Dermis microvascular lymphatic vessel endothelial cell (primary cell): ENCODE measurements around the gene ODAD3. TPM values are rescaled to one million over a fixed set of nuclear protein-coding genes. Genes with fewer than 3 reads are reported as not detected.
"Not testable (repeated sequence)": the region's sequence is repeated elsewhere in the genome, so short reads cannot be mapped to it uniquely, and the experiment has no call there.

Experiments
- DNase-seq, 2 donors: peaks; one replicate each; pipeline versions ENCODE4 v3.0.0 to v3.0.0-alpha.2; 2010; ENCODE audit warnings: low read depth in 2 of 2
- total RNA-seq: library from RNA; depleted of rRNA; stranded (reverse); fragments of >200 nt; gene quantifications from 2 replicates; pipeline ENCODE4 v1.2.1, GENCODE V29; 2014

ODAD3 gene
- total RNA-seq, 1 donor from 2014 or later: under 0.01 TPM

DNA sequence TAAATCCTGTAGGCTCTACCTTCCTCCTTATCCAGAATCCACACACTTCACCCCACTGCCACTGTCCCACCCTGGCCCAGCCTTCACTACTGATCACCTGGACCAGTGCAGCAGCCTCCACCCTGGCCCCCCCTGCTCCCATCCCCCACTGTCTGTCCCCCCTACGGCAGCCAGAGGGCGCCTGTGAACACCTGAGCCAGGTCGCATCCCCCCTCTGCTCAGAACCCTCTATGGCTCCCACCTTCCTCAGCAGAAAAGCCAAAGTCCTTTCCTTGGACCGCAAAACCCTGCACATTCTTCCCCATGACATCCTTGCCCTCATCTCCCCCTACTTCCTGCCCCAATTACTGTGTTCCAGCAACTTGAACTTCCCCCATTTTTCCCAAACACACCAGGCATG lies 25.3 kb upstream of the ODAD3 start:
- no peak for DNase-seq

DNA sequence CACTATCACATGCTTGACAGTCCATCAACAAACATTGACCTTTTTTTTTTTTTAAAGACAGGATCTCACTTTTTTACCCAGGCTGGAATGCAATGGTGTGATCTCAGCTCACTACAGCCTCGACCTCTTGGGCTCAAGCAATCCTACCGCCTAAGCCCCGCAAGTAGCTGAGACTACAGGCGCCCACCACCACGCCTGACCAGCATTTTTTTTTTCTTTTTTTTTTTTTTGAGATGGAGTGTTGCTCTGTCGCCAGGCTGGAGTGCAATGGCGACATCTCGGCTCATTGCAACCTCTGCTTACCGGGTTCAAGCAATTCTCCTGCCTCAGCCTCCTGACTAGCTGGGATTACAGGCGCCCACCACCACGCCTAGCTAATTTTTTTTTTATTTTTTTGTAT lies 24.0 kb upstream of the ODAD3 start:
- not testable (repeated sequence) for DNase-seq

DNA sequence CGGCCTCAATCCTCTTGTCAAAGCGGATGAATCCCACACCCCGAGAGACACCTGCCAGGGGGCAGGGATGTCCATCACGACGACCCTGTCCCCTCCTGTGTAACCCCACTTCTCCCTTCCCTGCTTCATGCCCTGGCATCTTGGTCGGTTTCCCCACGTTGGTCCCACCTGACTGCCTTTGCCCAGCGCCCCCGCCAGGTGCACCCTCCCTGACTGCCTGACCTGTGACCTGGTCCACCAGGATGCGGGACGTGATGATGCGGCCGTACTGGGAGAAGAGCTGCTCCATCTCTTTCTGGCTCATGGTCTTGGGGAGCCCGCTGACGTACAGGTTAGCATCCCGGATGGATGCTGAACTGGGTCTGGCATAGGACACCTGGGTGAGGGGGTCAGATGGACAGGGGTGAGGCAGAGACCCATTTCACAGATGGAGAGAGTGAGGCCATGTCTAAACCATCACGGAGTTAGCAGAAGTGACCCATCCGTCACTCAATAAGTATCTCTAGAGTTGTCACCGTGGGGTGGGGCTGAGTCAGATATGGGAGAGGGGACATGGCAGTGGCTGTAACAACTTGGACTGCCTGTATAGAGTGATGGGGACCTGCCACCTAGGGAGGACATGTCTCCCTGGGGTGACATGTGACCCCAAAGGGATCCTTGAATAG lies 23.4 kb upstream of the ODAD3 start:
- DNase-seq: no peak

DNA sequence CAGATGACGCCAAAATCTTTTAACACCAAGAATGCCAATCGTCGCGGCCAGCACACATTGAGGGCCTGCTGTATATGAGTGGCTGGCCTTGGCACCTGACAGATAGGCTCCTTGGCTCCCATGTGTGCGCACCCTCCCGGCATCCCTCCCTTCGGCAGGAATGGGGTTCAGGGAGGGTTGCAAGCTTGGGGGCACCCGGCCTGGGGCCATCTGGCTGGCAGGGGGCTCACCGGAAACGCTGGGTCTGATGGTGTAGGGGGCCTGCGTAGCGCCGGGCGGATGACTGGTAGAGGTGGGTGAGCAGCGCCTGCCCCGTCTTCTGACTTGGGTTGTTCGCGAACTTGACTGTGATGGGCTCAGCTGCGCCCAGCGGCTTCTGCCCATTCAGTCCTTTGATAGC lies 22.9 kb upstream of the ODAD3 start:
- DNase-seq: no peak

DNA sequence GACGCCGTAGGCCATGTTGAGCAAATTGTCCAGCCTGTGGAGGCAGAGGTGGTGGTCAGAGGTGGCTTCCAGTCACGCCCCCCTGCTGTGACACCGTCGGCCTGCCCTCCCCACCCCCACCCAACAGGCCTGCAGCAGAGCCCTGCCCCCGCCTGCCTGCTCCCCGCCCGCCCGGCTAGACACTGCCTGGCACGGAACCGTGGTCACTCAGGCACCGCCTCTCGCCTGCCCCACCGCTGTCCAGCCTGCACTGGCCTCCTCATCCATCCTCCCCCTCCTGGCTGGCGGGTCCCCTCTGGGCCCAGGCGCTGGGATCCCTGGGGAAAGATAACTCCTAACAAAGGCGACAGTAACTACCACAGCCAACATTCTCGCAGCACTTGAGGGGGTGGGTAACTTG lies 22.2 kb upstream of the ODAD3 start:
- DNase-seq: no peak

DNA sequence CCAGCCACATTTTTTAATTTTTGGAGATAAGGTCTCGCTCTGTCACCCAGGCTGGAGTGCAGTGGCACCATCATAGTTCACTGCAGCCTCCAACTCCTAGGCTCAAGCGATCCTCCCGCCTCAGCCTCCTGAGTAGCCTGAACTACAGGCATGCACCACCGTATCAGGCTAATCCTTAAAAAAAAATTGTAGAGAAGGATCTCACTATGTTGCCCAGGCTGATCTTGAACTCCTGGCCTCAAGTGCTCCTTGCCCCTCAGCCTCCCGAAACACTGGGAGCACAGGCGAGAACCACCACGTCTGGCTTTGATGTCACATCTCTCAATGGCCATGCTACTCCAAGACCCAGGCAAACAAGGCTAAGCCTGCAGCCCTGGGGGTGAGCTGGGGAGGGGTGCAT lies 21.7 kb upstream of the ODAD3 start:
- no peak for DNase-seq

DNA sequence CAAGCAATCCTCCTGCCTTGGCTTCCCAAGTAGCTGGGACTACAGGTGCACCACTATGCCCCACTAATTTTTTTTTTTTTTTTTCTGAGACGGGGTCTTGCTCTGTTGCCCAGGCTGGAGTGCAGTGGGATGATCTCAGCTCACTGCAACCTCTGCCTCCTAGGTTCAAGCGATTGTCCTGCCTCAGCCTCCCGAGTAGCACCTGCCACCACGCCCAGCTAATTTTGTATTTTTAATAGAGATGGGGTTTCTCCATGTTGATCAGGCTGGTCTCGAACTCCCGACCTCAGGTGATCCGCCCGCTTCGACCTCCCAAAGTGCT lies 20.3 kb upstream of the ODAD3 start:
- DNase-seq: not testable (repeated sequence)

DNA sequence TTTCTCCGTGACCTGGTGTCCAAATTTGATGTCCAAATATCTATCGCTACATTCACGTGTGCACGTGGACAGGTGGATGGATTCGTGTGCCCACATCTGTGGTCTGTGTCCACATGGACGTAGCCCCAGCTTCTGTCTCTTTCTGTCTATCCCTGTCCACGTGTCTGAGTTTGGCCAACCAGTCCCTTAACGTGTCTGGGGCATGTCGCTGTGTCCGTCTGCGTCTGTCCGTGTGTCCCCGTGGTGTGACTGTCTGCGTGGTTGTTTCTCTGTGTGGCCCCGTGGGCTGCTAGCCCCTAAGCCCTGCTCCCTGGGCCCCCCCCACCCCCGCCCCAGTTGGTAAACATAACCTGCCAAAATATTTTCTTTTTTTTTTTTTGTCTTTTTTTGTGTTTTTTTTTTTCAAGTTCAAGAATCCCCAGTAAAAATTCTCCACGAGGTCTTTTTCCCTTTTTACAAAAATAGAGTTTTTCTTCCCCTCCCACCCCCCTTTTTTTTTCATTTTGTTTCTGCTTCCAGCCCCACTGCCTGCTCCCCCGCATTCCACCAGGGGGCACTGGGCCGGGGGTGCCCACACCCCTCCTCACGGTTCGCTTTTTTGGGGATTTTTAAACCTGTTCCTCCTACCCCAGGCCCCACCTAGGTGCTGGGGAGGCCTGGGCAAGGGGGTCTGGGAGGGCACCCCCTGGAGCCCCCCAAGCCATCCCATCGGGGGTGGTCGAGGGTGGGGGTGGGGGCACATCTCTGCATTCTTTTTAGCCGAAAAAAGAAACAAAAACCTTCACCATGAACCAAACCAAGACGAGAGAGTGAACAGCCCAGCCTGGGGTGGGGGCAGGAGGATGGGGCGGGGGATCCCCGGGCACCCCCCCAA lies 18.8 kb upstream of the ODAD3 start:
- DNase-seq: no peak

- DNase-seq: no peak
Measured at GRCh38 chr19:11452620-11453310, 17.8 kb upstream of the ODAD3 start.

- DNase-seq: no peak
Measured at GRCh38 chr19:11451871-11452619, 17.1 kb upstream of the ODAD3 start.

DNA sequence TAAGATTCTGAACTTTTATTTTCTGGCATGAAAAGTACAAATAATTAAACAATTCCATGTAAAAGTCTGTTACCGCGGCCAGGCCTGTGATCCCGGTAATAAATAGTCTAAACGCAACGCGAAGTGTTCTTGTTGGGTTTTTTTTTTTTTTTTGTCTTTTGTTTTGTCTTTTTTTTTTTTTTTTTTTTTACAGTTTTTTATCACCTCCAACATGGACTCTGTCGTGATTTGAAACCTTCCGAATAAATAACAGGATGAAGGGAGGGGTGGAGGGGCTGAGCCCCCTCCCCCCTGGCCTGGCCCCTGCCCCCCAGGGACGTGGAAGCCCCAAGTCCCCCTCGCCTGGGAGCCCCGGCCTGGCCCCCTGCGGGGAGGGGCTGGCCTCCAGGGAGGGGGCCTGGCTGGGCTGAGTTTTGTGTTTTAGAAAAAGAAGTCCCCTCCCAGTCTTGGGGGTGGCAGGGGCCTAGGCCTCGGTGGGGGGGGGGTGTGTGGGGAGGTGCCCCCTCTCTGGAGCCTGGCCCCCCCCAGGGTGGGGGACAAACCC lies 16.5 kb upstream of the ODAD3 start:
- DNase-seq: no peak

DNA sequence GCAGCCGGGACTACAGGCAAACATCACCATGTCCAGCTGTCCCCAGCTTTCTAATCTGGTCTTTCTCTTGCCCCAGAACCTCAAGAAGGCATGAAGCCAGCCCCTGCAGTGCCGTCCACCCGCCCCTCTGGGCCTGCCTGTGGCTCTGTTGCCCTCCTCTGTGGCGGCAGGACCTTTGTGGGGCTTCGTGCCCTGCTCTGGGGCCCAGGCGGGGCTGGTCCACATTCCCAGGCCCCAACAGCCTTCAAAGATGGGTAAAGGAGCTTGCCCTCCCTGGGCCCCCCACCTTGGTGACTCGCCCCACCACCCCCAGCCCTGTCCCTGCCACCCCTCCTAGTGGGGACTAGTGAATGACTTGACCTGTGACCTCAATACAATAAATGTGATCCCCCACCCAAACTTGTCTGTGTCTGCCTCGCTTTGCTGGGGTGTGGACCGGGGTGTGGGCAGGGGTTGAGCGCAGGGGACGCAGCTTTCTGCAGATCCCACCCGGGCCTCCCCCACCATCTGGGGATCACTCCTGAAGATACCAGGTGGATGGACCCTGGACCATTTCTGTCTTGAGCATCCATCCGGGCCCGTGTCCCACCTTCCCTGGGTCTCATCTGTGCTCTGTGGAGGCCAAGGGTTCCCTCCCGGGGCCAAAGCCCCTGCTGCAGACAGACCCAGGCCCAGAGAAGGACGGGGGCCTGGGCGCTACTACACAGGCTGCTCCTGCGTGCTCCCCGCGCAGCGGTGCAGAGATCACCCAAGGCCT lies 15.8 kb upstream of the ODAD3 start:
- DNase-seq: no peak

- DNase-seq: no peak
Measured at GRCh38 chr19:11448923-11449554, 14.1 kb upstream of the ODAD3 start.

DNA sequence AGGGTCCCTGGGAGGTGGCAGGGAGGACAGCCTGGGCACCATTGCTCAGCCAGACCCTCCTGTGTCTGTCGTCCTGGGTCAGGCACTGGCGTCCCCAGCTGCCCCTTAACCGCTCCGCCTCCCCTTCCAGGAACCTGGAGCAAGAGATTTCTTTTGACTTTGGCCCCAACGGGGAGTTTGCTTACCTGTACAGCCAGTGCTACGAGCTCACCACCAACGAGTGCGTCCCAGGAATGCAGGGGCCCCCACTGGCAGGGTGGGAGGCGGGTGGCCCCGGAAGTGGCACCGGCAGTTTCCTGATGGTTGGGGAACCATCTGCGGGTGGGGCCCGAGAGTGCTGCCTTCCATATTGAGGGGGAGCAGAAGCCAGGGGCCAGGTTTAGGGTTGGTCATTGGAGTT lies 13.5 kb upstream of the ODAD3 start:
- DNase-seq: no peak

DNA sequence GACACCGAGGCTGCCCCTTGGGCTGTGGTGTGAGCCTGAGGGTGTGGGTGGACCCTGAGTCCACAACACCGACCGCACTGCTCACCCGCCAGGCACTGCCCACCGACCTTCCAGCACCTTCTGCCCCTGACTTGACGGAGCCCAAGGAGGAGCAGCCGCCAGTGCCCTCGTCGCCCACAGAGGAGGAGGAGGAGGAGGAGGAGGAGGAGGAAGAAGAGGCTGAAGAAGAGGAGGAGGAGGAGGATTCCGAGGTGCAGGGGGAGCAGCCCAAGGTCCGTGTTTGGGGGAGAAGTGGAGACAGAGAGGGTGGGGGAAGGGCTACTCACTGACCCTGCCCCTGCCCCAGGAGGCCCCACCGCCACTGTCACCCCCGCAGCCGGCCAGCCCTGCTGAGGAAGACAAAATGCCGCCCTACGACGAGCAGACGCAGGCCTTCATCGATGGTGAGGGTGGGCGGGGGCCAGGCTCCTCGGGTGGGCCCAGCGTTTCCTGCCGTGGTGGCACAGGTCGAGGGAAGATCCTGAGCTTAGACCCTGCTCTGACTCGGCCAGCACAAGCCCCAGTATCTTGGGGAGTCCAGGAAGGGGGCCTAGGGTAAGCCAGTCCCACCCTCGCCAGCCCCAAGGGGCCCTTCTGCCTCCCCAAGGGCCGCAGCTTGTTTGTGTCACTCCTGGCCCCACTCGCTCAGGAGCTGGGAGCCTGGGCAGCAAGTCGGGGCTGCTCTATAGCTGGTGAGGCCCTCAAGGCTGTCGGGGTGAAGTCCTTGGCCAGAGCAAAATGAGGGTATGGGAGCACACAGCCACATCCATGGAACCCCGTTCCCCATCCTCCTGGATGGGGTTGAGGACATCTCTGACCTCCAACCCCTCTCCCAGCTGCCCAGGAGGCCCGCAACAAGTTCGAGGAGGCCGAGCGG lies 12.7 kb upstream of the ODAD3 start:
- no peak for DNase-seq

DNA sequence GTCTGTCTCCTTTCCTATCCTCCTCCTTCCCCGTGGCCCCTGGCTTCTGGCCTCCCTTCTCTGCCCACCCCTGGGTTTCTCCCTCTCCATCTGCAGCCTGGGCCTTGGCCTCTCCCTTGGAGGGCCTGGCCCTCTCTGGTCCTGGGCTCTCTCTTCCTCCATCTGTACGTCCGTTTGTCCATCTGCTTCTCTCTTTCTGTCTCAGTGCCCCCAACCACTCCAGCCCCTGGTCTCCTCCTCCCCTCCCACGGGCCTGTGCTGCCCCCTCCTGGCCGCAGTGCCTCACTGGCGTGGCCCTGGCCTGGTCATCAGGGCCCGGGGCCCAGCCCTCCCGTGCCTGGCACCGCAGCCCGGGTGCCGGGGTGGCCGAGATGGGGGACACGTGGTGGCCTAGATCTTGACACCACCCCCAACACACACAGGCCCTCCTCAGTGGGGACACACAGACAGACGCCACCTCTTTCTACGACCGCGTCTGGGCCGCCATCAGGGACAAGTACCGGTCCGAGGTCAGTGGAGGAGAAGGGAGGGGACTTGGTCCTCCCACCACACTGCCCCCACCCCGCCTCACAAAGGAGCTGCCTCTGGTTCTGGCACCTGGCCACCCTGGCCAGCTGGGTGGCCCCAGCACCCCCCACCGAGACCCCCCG lies 11.9 kb upstream of the ODAD3 start:
- DNase-seq: peak in 1 of 2 donors; percentile 38

DNA sequence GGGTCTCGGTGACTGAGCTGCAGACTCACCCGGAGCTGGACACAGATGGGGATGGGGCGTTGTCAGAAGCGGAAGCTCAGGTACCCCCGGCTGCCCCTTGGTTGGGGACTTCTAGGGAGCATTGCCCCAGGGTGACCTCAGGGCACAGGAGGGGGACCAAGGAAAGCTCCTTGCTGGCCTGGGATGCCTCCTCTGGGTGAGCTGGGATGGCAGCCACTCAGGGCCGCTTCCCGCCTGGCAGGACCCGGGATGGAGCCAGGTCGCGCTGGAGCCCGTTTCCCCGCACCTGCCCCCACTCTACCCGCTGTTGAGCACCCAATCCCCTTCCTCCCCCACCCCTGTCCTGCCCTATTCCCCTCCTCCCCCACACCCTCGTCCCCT lies 11.3 kb upstream of the ODAD3 start:
- DNase-seq: no peak

- DNase-seq: no peak
Measured at GRCh38 chr19:11445141-11445540, 10.2 kb upstream of the ODAD3 start.

- no peak for DNase-seq
Measured at GRCh38 chr19:11444059-11444458, 9.1 kb upstream of the ODAD3 start.
